Left lung (tissue), 10 donors: ENCODE measurements around the gene LGALS3. TPM values are rescaled to one million over a fixed set of nuclear protein-coding genes. Genes with fewer than 3 reads are reported as not detected.

ENCODE experiments used
- ATAC-seq: fragments of 200-7000 bp; cut with Tn5 transposase; one replicate; pipeline ENCODE4 v1.9.1; 2020; ENCODE audit warnings: moderate library complexity
- DNase-seq, 4 donors: peaks; one replicate each; pipeline ENCODE4 v3.0.0-alpha.2; 2013 to 2020
- H3K27ac ChIP-seq, 2 donors: fragments of 200-600 bp; sonication (generic) in 1 of 2; one replicate each; pipeline versions ENCODE4 v1.5.0 to v1.8.0; 2020 to 2021
- H3K27me3 ChIP-seq, 2 donors: fragments of 200-600 bp; sonication (generic) in 1 of 2; one replicate each; pipeline versions ENCODE4 v1.5.0 to v1.8.0; 2020 to 2021
- H3K36me3 ChIP-seq, 2 donors: fragments of 200-600 bp; sonication (generic) in 1 of 2; one replicate each; pipeline versions ENCODE4 v1.5.0 to v1.8.0; 2020 to 2021
- H3K4me1 ChIP-seq, 2 donors: fragments of 200-600 bp; one replicate each; pipeline ENCODE4 v1.8.0; 2021
- H3K4me3 ChIP-seq, 2 donors: fragments of 200-600 bp; sonication (generic) in 1 of 2; one replicate each; pipeline versions ENCODE4 v1.5.0 to v1.8.0; 2020 to 2021; ENCODE audit warnings: mild to moderate bottlenecking in 1 of 2
- H3K9me3 ChIP-seq, 2 donors: fragments of 200-600 bp; sonication (generic) in 1 of 2; one replicate each; pipeline versions ENCODE4 v1.5.0 to v1.8.0; 2020 to 2021
- intact Hi-C, 2 donors: fragments of 100-400 bp; cut with DNase I; formaldehyde crosslinking; loops; one replicate each; pipeline versions ENCODE4 v1.11.2 to v1.14.2; 2022
- polyA plus RNA-seq, 6 donors: library from polyadenylated mRNA; unstranded; fragments of 120-200 nt; gene quantifications; one replicate each; pipeline ENCODE4 v1.2.1, GENCODE V29; 2013; ENCODE audit not compliant: insufficient read length in 6 of 6
- total RNA-seq, 2 donors: library from RNA; stranded (reverse); fragmentation: NEBNext Ultra II Directional; extraction: Animal tissue kit (Norgen Biotek cat#: 25700); gene quantifications; one replicate each; pipeline ENCODE4 v1.2.1, GENCODE V29; 2021
- TF ChIP-seq, protein P1 (sequence below), 2 donors: fragments of 200-600 bp; sonication (generic) in 1 of 2; IDR thresholded peaks; one replicate each; pipeline versions ENCODE4 v1.5.0 to v1.8.0; 2021; ENCODE audit warnings: antibody characterized with exemption in 2 of 2
- donor health status: DM: no; HTN: yes; CAD: no.
- donor health status: DM: no; HTN: no; CAD: no.

The LGALS3 gene
- total and polyA plus RNA-seq, 8 donors = 41.2 to 369 (median 51.9) TPM

DNA sequence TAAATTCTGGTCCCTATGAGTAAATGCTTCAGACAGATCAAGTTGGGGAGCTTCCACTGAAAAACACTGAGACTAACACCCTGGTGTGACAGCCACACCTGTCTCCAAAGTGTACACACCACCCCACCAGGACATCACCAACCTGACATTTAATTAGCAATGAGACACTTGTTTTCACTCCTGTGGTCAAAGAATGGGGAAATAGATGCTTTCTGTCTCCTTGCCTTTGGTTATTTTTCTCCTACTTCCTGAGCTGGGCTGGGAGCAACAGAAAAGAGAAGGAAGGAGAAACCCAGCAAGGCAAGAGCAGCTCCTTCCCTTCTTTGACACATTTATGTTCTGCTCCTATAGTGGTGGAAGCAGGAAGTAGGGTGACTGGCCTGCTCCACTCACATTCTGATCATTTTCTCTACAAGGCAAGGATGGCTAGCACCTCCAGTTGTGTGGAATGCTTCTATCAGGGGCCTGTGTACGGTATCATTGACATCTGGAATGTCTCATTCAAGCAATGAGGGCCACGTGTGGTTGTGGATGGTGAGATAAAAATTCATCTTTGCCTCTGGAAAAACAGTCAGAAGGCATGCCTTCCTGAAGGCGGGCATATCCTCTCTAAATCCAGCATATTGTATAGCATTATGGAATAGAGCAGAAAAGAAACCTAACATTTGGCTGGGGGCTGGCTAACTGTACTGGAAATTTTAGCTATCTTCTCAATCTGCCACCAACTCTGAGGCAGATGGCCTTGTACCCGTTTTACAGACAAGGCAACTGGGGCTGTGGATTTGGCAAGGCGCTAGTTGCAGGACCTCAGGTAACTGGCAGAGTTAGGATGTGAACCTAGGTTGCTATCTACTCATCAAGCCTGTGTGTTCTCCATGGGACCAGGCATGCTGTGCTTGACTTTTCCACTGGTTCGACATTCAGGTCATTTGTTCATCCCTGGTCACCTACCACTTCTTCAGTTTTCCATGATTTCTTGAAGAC, 24.8 kb upstream of the LGALS3 start:
- H3K4me1 ChIP-seq = peaks cover 52 to 97% of the 10 kb centered on the region in 2 donors
- intact Hi-C loops = no loop called here
- H3K36me3 ChIP-seq = no peaks in the 10 kb centered on the region
- H3K27me3 ChIP-seq = no peaks in the 10 kb centered on the region
- H3K4me3 ChIP-seq = no peak overlapping the region
- TF ChIP-seq, protein P1, sequence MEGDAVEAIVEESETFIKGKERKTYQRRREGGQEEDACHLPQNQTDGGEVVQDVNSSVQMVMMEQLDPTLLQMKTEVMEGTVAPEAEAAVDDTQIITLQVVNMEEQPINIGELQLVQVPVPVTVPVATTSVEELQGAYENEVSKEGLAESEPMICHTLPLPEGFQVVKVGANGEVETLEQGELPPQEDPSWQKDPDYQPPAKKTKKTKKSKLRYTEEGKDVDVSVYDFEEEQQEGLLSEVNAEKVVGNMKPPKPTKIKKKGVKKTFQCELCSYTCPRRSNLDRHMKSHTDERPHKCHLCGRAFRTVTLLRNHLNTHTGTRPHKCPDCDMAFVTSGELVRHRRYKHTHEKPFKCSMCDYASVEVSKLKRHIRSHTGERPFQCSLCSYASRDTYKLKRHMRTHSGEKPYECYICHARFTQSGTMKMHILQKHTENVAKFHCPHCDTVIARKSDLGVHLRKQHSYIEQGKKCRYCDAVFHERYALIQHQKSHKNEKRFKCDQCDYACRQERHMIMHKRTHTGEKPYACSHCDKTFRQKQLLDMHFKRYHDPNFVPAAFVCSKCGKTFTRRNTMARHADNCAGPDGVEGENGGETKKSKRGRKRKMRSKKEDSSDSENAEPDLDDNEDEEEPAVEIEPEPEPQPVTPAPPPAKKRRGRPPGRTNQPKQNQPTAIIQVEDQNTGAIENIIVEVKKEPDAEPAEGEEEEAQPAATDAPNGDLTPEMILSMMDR (IDR thresholded peaks at IDR 0.05) = peak in 1 of 2 donors; percentile 12
- peak overlapping the region; percentile 87 to 93 for H3K27ac ChIP-seq
- peaks cover 0 to 6% of the 10 kb centered on the region in 2 donors for H3K9me3 ChIP-seq
- no peak for DNase-seq
- no peak for ATAC-seq

DNA sequence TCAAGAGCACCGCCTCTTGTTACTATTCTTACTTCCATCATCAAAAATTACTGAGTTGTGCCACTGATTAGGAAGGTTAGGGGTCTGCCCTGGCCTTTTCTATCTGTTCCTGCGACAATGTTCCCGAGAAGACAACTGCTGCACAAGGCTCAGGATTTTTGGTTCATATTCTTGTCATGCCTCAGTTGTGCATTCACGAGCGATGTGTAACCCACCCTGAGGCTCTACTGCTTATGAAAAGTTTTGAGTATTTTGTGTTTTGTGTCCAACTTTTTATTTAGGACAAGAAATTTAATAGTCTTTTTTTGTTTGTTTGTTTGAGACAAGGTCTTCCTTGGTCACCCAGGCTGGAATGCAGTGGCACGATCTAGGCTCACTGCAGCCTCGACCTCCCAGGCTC, 23.1 kb upstream of the LGALS3 start:
- H3K36me3 ChIP-seq = no peaks in the 10 kb centered on the region
- no peaks in the 10 kb centered on the region for H3K27me3 ChIP-seq
- intact Hi-C loops = no loop called here
- peaks cover 46 to 81% of the 10 kb centered on the region in 2 donors for H3K4me1 ChIP-seq
- peak overlapping the region; percentile 97 for H3K27ac ChIP-seq
- TF ChIP-seq, protein P1 (IDR thresholded peaks at IDR 0.05) = no peak
- ATAC-seq = no peak
- no peak overlapping the region for H3K4me3 ChIP-seq
- peaks cover 0 to 6% of the 10 kb centered on the region in 2 donors for H3K9me3 ChIP-seq
- no peak for DNase-seq

DNA sequence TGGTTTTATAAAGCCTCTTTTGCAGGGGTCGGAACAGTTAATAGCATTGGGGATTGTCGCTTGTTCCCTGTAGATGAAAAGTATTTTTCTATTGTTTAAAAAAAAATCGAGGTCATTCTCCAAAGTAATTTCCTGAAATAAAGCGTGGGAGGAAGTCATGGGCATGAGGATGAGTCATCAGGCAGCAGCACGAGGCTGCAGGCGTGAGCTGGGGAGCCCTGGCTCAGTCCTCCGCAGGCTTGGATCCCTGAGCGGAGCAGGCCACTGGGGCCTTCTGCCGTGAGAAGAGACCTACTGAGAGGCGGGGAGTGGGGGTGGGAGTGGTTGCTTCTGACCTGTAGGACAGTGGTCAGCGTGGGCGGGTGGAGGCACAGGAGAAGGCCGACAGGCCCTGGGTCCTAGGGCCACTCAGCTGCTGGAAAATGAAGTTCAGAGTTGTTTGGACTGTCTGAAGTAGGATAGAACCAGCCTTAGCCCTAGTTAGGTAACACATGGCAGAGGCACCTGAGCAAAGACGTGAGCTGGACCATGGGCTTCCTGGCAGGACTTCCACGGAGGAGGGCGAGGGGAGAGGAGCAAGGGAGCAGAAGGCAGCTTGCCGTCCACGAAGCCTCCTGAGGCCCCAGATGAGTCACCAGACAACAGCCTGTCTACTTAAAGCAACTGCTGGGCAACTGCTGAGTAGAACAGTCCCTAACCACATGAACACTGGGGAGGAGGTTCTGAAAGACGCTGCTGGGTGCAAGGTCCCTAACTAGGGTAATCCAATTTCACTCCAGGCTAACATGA, 21.1 kb upstream of the LGALS3 start:
- no peaks in the 10 kb centered on the region for H3K36me3 ChIP-seq
- no peak overlapping the region for H3K4me3 ChIP-seq
- no peaks in the 10 kb centered on the region for H3K27me3 ChIP-seq
- DNase-seq = peak in 3 of 4 donors; percentile 58 to 94 (median 94)
- peak; percentile 81 for ATAC-seq
- peaks cover 28 to 61% of the 10 kb centered on the region in 2 donors for H3K4me1 ChIP-seq
- peak overlapping the region; percentile 97 for H3K27ac ChIP-seq
- intact Hi-C loops = no loop called here
- TF ChIP-seq, protein P1 (IDR thresholded peaks at IDR 0.05) = no peak
- H3K9me3 ChIP-seq = peaks cover 0 to 6% of the 10 kb centered on the region in 2 donors

DNA sequence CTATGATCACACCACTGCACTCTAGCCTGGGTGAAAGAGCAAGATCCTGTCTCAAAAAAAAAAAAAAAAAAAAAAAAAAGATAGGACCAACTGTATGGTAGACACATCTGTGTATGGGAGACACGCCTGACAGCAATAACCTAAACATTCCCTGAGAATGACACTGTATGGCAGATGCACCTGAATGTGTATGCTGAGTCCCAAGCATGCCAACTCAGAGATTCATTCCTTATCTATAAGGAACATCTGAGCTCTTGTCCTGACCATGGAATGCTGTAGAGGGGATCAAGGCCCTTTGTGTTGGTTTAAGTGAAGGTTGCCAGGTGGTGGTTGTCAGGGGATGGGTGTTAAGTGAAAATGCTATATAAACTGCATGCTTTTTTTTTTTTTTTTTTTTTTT, 19.2 kb upstream of the LGALS3 start:
- Histone ChIP-seq H3K4me3 (no peak overlapping the region), H3K4me1 (peaks cover 19 to 42% of the 10 kb centered on the region in 2 donors), H3K36me3 (no peaks in the 10 kb centered on the region), H3K27ac (no peak overlapping the region), H3K9me3 (peaks cover 0 to under 1% of the 10 kb centered on the region in 2 donors), H3K27me3 (no peaks in the 10 kb centered on the region)
- TF ChIP-seq, protein P1 (IDR thresholded peaks at IDR 0.05) = no peak
- DNase-seq (no peak), ATAC-seq (no peak)
- intact Hi-C loops = no loop called here
